Fibroblast of lung (primary cell): ENCODE data around the gene PLS3. TPM values are rescaled to one million over a fixed set of nuclear protein-coding genes. Genes with fewer than 3 reads are reported as not detected.

Experiments used
- DNase-seq, 2 donors: peaks; one replicate each; pipeline versions ENCODE4 v3.0.0 to v3.0.0-alpha.2; 2010; ENCODE audit warnings: low read depth in 2 of 2
- H2AFZ ChIP-seq: 2 replicates; pipeline ENCODE4 v1.5.1; 2012; ENCODE audit warnings: low read length, control low read depth, inconsistent platforms
- H3K27ac ChIP-seq: 2 replicates; pipeline ENCODE4 v1.5.1; 2011; ENCODE audit warnings: low read length, control low read depth; ENCODE audit not compliant: insufficient read depth
- H3K27me3 ChIP-seq: 2 replicates; pipeline ENCODE4 v1.5.1; 2011; ENCODE audit warnings: mild to moderate bottlenecking, low read length; ENCODE audit not compliant: control insufficient read depth, insufficient read depth
- H3K36me3 ChIP-seq: 2 replicates; pipeline ENCODE4 v1.5.1; 2011; ENCODE audit warnings: low read length; ENCODE audit not compliant: control insufficient read depth, insufficient read depth
- H3K4me1 ChIP-seq: 2 replicates; pipeline ENCODE4 v1.5.1; 2011; ENCODE audit warnings: low read length; ENCODE audit not compliant: control insufficient read depth, insufficient read depth; ENCODE audit errors: extremely low read depth
- H3K4me2 ChIP-seq: 2 replicates; pipeline ENCODE4 v1.5.1; 2011; ENCODE audit warnings: low read length, control low read depth; ENCODE audit not compliant: insufficient read depth; ENCODE audit errors: extremely low read depth
- H3K4me3 ChIP-seq, 4 experiments: fragments of 200-600 bp in 1 of 4; sonication (generic) in 1 of 4; replicated peaks in 1 of 4; 2 replicates each; pipeline ENCODE4 v1.5.1; 2011 to 2016; ENCODE audit warnings: low read length in 4 of 4, low read depth in 3 of 4, mild to moderate bottlenecking in 3 of 4, control low read depth in 2 of 4, inconsistent platforms in 1 of 4, mixed read lengths in 1 of 4; ENCODE audit not compliant: insufficient read depth in 1 of 4; ENCODE audit errors: control extremely low read depth in 1 of 4
- H3K79me2 ChIP-seq: 2 replicates; pipeline ENCODE4 v1.5.1; 2012; ENCODE audit warnings: mild to moderate bottlenecking, low read length, inconsistent platforms; ENCODE audit not compliant: control insufficient read depth, insufficient read depth
- H3K9ac ChIP-seq: 2 replicates; pipeline ENCODE4 v1.5.1; 2011; ENCODE audit warnings: mild to moderate bottlenecking, low read length, control low read depth; ENCODE audit not compliant: insufficient read depth
- H3K9me3 ChIP-seq: 2 replicates; pipeline ENCODE4 v1.5.1; 2012; ENCODE audit warnings: low read depth, low read length; ENCODE audit not compliant: control insufficient read depth, insufficient read depth
- H4K20me1 ChIP-seq: 2 replicates; pipeline ENCODE4 v1.5.1; 2011; ENCODE audit warnings: low read length; ENCODE audit not compliant: control insufficient read depth, insufficient read depth; ENCODE audit errors: extremely low read depth
- CTCF ChIP-seq, 2 donors: IDR thresholded peaks in 1 of 2; conservative IDR thresholded peaks in 1 of 2; 1 replicate in 1 of 2; 2 replicates in 1 of 2; pipeline ENCODE4 v1.5.1; 2011 to 2012; ENCODE audit warnings: low read length in 2 of 2, control low read depth in 1 of 2, inconsistent platforms in 1 of 2, low read depth in 1 of 2, mild to moderate bottlenecking in 1 of 2
- EZH2 ChIP-seq: IDR thresholded peaks from 2 replicates; pipeline ENCODE4 v1.5.1; 2012; ENCODE audit warnings: low read length, control low read depth, mild to moderate bottlenecking; ENCODE audit errors: missing control alignments
- polyA plus RNA-seq, 2 donors: library from polyadenylated mRNA; depleted of rRNA in 1 of 2; stranded (reverse) in 1 of 2; unstranded in 1 of 2; fragments of >200 nt; gene quantifications; 2 replicates each; pipeline ENCODE4 v1.2.1, GENCODE V29; 2011 to 2012; ENCODE audit warnings: missing spikeins in 1 of 2
- total RNA-seq: library from RNA; depleted of rRNA; stranded (reverse); fragments of >200 nt; gene quantifications from 2 replicates; pipeline ENCODE4 v1.2.1, GENCODE V29; 2014

PLS3 gene
- total and polyA plus RNA-seq, 2 donors (not counting 1 experiment from before 2014, with no cell fraction given), result 223 to 262 TPM

- Histone ChIP-seq H3K79me2 (peaks cover 42% of the 10 kb centered on the region), H3K4me1 (no peaks in the 10 kb centered on the region), H3K4me3 (peak overlapping the region; percentile 67 to 80 (median 74)), H3K9ac (no peak overlapping the region), H2AFZ (peak overlapping the region; percentile 48), H3K27me3 (no peaks in the 10 kb centered on the region), H3K9me3 (no peaks in the 10 kb centered on the region), H3K4me2 (peak overlapping the region; percentile 48), H3K36me3 (no peaks in the 10 kb centered on the region), H3K27ac (peak overlapping the region; percentile 85), H4K20me1 (no peaks in the 10 kb centered on the region)
- TF ChIP-seq CTCF (conservative IDR thresholded peaks at IDR 0.05 in 1 of 2, IDR thresholded peaks at IDR 0.05 in 1 of 2; ENCODE audit: low read depth in 1 of 2, low read length in 2 of 2), result no peak
- no peak for TF ChIP-seq EZH2
- DNase-seq, result peak in 1 of 2 donors; percentile 70
Observed at GRCh38 chrX:115560211-115560977, 580 bp upstream of the PLS3 start.

GRCh38 chrX:115561605-115562479 lies 868 bp downstream of the PLS3 start:
- H4K20me1 ChIP-seq, result no peaks in the 10 kb centered on the region
- H3K27me3 ChIP-seq, result no peaks in the 10 kb centered on the region
- TF ChIP-seq EZH2 (no peak), CTCF (conservative IDR thresholded peaks at IDR 0.05 in 1 of 2, IDR thresholded peaks at IDR 0.05 in 1 of 2; ENCODE audit: low read depth in 1 of 2, low read length in 2 of 2) (peak; percentile 9 to 11)
- peak overlapping the region; percentile 73 for H3K9ac ChIP-seq
- no peaks in the 10 kb centered on the region for H3K9me3 ChIP-seq
- H3K79me2 ChIP-seq, result peaks cover 51% of the 10 kb centered on the region
- peak; percentile 44 to 55 for DNase-seq
- H2AFZ ChIP-seq, result no peak overlapping the region
- H3K36me3 ChIP-seq, result no peaks in the 10 kb centered on the region
- H3K4me1 ChIP-seq, result no peaks in the 10 kb centered on the region
- peak overlapping the region; percentile 85 for H3K27ac ChIP-seq
- peak overlapping the region; percentile 83 for H3K4me2 ChIP-seq
- H3K4me3 ChIP-seq, result peak overlapping the region; percentile 67 to 80 (median 74)

DNA sequence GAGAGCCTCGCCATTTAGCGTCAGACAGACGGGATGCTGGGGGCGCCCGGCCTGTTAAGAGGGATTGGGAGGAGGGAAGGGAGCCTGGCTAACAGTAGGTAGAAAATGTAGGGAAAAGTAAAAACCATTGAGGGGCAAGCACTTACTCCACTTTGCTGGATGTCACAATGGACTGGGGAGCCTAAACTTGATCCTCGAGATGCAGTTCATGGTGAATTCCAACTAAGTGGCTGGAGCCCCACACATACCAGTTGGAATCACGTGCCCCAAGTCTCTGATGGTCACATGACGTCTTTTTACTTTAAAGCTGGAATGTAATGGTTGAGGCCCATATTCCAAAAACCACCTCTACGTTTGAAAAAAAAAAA lies 1.5 kb downstream of the PLS3 start:
- TF ChIP-seq EZH2 (no peak), CTCF (conservative IDR thresholded peaks at IDR 0.05 in 1 of 2, IDR thresholded peaks at IDR 0.05 in 1 of 2; ENCODE audit: low read depth in 1 of 2, low read length in 2 of 2) (no peak)
- Histone ChIP-seq H3K4me3 (peak overlapping the region; percentile 67 to 80 (median 74)), H3K9ac (no peak overlapping the region), H3K36me3 (no peaks in the 10 kb centered on the region), H3K4me1 (no peaks in the 10 kb centered on the region), H3K27ac (peak overlapping the region; percentile 85), H3K9me3 (no peaks in the 10 kb centered on the region), H4K20me1 (no peaks in the 10 kb centered on the region), H3K27me3 (no peaks in the 10 kb centered on the region), H2AFZ (no peak overlapping the region), H3K79me2 (peaks cover 57% of the 10 kb centered on the region), H3K4me2 (peak overlapping the region; percentile 83)
- DNase-seq, result peak; percentile 43 to 58
